Measurements from ENCODE around the gene NFS1.

NFS1 gene

GRCh38 chr20:35662551-35662950 is 36.6 kb downstream of the NFS1 start:
- H3K36me3 ChIP-seq (ENCODE audit: control insufficient read depth in 4 of 4, insufficient read depth in 4 of 4, low read length in 3 of 4), result peaks cover 0 to 2% (median 0%) of the 10 kb centered on the region in 4 experiments
- CTCF ChIA-PET, result interaction anchor here (2.4 kb wide), 1 partner anchor 37 kb away, joined by 6 read pairs; the partner anchor contains the start of genes NFS1 and ROMO1
- peaks cover 30 to 49% (median 45%) of the 10 kb centered on the region in 4 experiments for H3K4me1 ChIP-seq (ENCODE audit: control extremely low read depth in 1 of 4, control insufficient read depth in 4 of 4, insufficient read depth in 4 of 4, low read length in 3 of 4)
- H3K9me3 ChIP-seq (ENCODE audit: control extremely low read depth in 1 of 5, control insufficient read depth in 4 of 5, insufficient read depth in 2 of 5, low read depth in 1 of 5, low read length in 4 of 5), result no peaks in the 10 kb centered on the region
- peak overlapping the region in 1 of 2 experiments; percentile 99 for H3K27ac ChIP-seq (ENCODE audit: insufficient read depth in 1 of 2, low read depth in 1 of 2, low read length in 2 of 2, poor library complexity in 1 of 2, severe bottlenecking in 2 of 2)
- H3K27me3 ChIP-seq (replicated peaks in 2 of 5; ENCODE audit: control insufficient read depth in 4 of 5, insufficient read depth in 5 of 5, low read length in 4 of 5), result no peaks in the 10 kb centered on the region
- POLR2A ChIA-PET, result interaction anchor here (2.7 kb wide), 1 partner anchor 46 kb away, joined by 9 read pairs; the partner anchor contains the start of gene SPAG4
- peak overlapping the region in 5 of 7 experiments; percentile 40 to 93 (median 80) for H3K4me3 ChIP-seq (ENCODE audit: control insufficient read depth in 1 of 7, extremely low read depth in 1 of 7, insufficient read depth in 4 of 7, low read depth in 2 of 7, low read length in 6 of 7)
- DNase-seq, result no peak
- WGBS (ENCODE audit: insufficient coverage), result 50% methylated on average over 2 of the region's 2 CpGs

DNA sequence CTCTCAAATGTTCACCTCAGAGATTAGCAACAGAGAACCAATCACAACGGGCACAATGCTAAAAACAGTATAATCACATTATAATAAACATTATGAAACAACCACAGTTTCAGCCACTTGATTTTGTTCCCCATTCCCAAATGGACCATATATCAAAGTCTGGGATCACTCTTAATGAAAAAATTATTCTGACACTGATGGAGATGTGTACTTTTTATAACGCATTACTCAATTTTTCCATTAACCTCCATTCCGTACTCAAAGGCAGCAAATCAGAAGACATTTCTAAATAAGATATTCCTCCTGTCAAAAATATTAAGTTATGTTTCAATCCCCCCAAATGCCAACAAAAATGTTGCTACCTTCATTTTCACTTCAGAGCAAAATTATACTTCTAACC is 37.2 kb downstream of the NFS1 start:
- H3K4me3 ChIP-seq (ENCODE audit: control insufficient read depth in 1 of 7, extremely low read depth in 1 of 7, insufficient read depth in 4 of 7, low read depth in 2 of 7, low read length in 6 of 7), result peak overlapping the region in 3 of 7 experiments; percentile 80 to 93 (median 86)
- peaks cover 30 to 56% (median 47%) of the 10 kb centered on the region in 4 experiments for H3K4me1 ChIP-seq (ENCODE audit: control extremely low read depth in 1 of 4, control insufficient read depth in 4 of 4, insufficient read depth in 4 of 4, low read length in 3 of 4)
- no peaks in the 10 kb centered on the region for H3K27me3 ChIP-seq (replicated peaks in 2 of 5; ENCODE audit: control insufficient read depth in 4 of 5, insufficient read depth in 5 of 5, low read length in 4 of 5)
- ChIA-PET CTCF (interaction anchor here (1.1 to 1.5 kb wide), 2 partner anchors 9 to 45 kb away, joined by 4 read pairs; no protein-coding TSS in a partner anchor), POLR2A (interaction anchor here (0.6 kb wide), 1 partner anchor 48 kb away, joined by 5 read pairs; no protein-coding TSS in a partner anchor)
- no peak overlapping the region for H3K27ac ChIP-seq (ENCODE audit: insufficient read depth in 1 of 2, low read depth in 1 of 2, low read length in 2 of 2, poor library complexity in 1 of 2, severe bottlenecking in 2 of 2)
- H3K36me3 ChIP-seq (ENCODE audit: control insufficient read depth in 4 of 4, insufficient read depth in 4 of 4, low read length in 3 of 4), result peaks cover 0 to under 1% (median 0%) of the 10 kb centered on the region in 4 experiments
- no peaks in the 10 kb centered on the region for H3K9me3 ChIP-seq (ENCODE audit: control extremely low read depth in 1 of 5, control insufficient read depth in 4 of 5, insufficient read depth in 2 of 5, low read depth in 1 of 5, low read length in 4 of 5)
- 83% methylated on average over 1 of the region's 3 CpGs for WGBS (ENCODE audit: insufficient coverage)
- no peak for DNase-seq

DNA sequence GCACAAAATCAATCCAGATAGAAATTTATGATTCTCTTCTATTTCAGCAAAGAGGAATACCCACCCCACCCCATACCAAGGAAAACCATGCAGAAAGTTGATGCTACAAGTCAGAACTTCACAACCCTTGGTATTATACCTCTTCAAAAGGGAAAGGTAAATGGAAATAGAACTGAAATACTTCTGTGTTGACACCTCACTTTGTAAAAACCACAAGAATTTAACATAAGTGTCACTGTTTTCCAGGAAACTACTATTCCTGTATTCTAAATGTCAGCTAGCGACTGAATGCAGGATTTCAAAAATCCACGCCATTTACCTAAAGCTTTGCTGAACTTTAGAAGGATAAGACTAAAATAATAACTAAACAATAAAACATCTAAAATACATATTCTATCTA is 38.1 kb downstream of the NFS1 start:
- ChIA-PET POLR2A (interaction anchor here (0.6 to 0.7 kb wide), 2 partner anchors 15 to 787 kb away, joined by 3 to 4 read pairs; no protein-coding TSS in a partner anchor), CTCF (interaction anchor here (0.5 to 1.5 kb wide), 3 partner anchors 10 to 44 kb away, joined by 3 to 4 read pairs (median 4); no protein-coding TSS in a partner anchor)
- no peaks in the 10 kb centered on the region for H3K9me3 ChIP-seq (ENCODE audit: control extremely low read depth in 1 of 5, control insufficient read depth in 4 of 5, insufficient read depth in 2 of 5, low read depth in 1 of 5, low read length in 4 of 5)
- no CpG with 5 or more reads among the region's 2 CpGs for WGBS (ENCODE audit: insufficient coverage)
- H3K4me3 ChIP-seq (ENCODE audit: control insufficient read depth in 1 of 7, extremely low read depth in 1 of 7, insufficient read depth in 4 of 7, low read depth in 2 of 7, low read length in 6 of 7), result peak overlapping the region in 3 of 7 experiments; percentile 53 to 86 (median 80)
- no peak overlapping the region for H3K27ac ChIP-seq (ENCODE audit: insufficient read depth in 1 of 2, low read depth in 1 of 2, low read length in 2 of 2, poor library complexity in 1 of 2, severe bottlenecking in 2 of 2)
- peaks cover 30 to 57% (median 47%) of the 10 kb centered on the region in 4 experiments for H3K4me1 ChIP-seq (ENCODE audit: control extremely low read depth in 1 of 4, control insufficient read depth in 4 of 4, insufficient read depth in 4 of 4, low read length in 3 of 4)
- H3K27me3 ChIP-seq (replicated peaks in 2 of 5; ENCODE audit: control insufficient read depth in 4 of 5, insufficient read depth in 5 of 5, low read length in 4 of 5), result no peaks in the 10 kb centered on the region
- DNase-seq, result no peak
- H3K36me3 ChIP-seq (ENCODE audit: control insufficient read depth in 4 of 4, insufficient read depth in 4 of 4, low read length in 3 of 4), result peaks cover 0 to 6% (median under 1%) of the 10 kb centered on the region in 4 experiments

- Histone ChIP-seq H3K36me3 (ENCODE audit: control insufficient read depth in 4 of 4, insufficient read depth in 4 of 4, low read length in 3 of 4) (peaks cover 0 to 9% (median 1%) of the 10 kb centered on the region in 4 experiments), H3K27ac (ENCODE audit: insufficient read depth in 1 of 2, low read depth in 1 of 2, low read length in 2 of 2, poor library complexity in 1 of 2, severe bottlenecking in 2 of 2) (no peak overlapping the region), H3K27me3 (replicated peaks in 2 of 5; ENCODE audit: control insufficient read depth in 4 of 5, insufficient read depth in 5 of 5, low read length in 4 of 5) (no peaks in the 10 kb centered on the region), H3K4me1 (ENCODE audit: control extremely low read depth in 1 of 4, control insufficient read depth in 4 of 4, insufficient read depth in 4 of 4, low read length in 3 of 4) (peaks cover 30 to 57% (median 47%) of the 10 kb centered on the region in 4 experiments), H3K9me3 (ENCODE audit: control extremely low read depth in 1 of 5, control insufficient read depth in 4 of 5, insufficient read depth in 2 of 5, low read depth in 1 of 5, low read length in 4 of 5) (no peaks in the 10 kb centered on the region), H3K4me3 (ENCODE audit: control insufficient read depth in 1 of 7, extremely low read depth in 1 of 7, insufficient read depth in 4 of 7, low read depth in 2 of 7, low read length in 6 of 7) (peak overlapping the region in 2 of 7 experiments; percentile 30 to 86)
- DNase-seq, result no peak
- 97% methylated on average over 8 of the region's 10 CpGs for WGBS (ENCODE audit: insufficient coverage)
- CTCF ChIA-PET, result interaction anchor here (0.5 to 1.5 kb wide), 3 partner anchors 33 to 43 kb away, joined by 3 to 4 read pairs (median 4); no protein-coding TSS in a partner anchor
- POLR2A ChIA-PET, result interaction anchor here (0.6 to 0.7 kb wide), 2 partner anchors 42 to 786 kb away, joined by 3 to 4 read pairs; no protein-coding TSS in a partner anchor
Measured at GRCh38 chr20:35660122-35660937, 38.8 kb downstream of the NFS1 start.

DNA sequence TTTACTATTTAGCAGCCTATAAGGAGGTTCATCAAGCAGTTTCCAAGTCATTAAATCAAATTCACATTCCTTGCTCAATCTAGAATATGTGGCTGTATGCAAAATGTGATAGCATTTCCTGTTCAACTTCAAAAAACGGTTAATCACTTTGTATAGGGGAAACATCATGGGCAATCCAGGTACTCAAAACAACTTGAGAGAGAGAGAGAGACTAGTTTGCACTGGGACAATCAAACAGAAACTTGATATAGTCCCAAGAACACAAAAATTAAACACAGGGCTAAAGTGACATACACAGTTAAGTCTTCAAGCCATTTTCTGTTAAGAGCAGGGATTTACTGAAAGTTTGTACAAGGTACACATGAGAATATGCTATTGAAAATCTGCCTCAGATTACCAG is 41.9 kb downstream of the NFS1 start:
- H3K27ac ChIP-seq (ENCODE audit: insufficient read depth in 1 of 2, low read depth in 1 of 2, low read length in 2 of 2, poor library complexity in 1 of 2, severe bottlenecking in 2 of 2), result peak overlapping the region in 1 of 2 experiments; percentile 2
- no peaks in the 10 kb centered on the region for H3K9me3 ChIP-seq (ENCODE audit: control extremely low read depth in 1 of 5, control insufficient read depth in 4 of 5, insufficient read depth in 2 of 5, low read depth in 1 of 5, low read length in 4 of 5)
- no peaks in the 10 kb centered on the region for H3K27me3 ChIP-seq (replicated peaks in 2 of 5; ENCODE audit: control insufficient read depth in 4 of 5, insufficient read depth in 5 of 5, low read length in 4 of 5)
- peaks cover 19 to 40% (median 26%) of the 10 kb centered on the region in 4 experiments for H3K36me3 ChIP-seq (ENCODE audit: control insufficient read depth in 4 of 4, insufficient read depth in 4 of 4, low read length in 3 of 4)
- no peak overlapping the region for H3K4me3 ChIP-seq (ENCODE audit: control insufficient read depth in 1 of 7, extremely low read depth in 1 of 7, insufficient read depth in 4 of 7, low read depth in 2 of 7, low read length in 6 of 7)
- WGBS (ENCODE audit: insufficient coverage), result 0% methylated on average over 1 of the region's 1 CpG
- ChIA-PET CTCF (interaction anchor here (0.7 to 1.1 kb wide), 2 partner anchors 9 to 20 kb away, joined by 3 to 4 read pairs; no protein-coding TSS in a partner anchor), POLR2A (no interaction called here)
- peaks cover 14 to 33% (median 25%) of the 10 kb centered on the region in 4 experiments for H3K4me1 ChIP-seq (ENCODE audit: control extremely low read depth in 1 of 4, control insufficient read depth in 4 of 4, insufficient read depth in 4 of 4, low read length in 3 of 4)
- peak in 2 of 3 donors; percentile 34 to 47 for DNase-seq

DNA sequence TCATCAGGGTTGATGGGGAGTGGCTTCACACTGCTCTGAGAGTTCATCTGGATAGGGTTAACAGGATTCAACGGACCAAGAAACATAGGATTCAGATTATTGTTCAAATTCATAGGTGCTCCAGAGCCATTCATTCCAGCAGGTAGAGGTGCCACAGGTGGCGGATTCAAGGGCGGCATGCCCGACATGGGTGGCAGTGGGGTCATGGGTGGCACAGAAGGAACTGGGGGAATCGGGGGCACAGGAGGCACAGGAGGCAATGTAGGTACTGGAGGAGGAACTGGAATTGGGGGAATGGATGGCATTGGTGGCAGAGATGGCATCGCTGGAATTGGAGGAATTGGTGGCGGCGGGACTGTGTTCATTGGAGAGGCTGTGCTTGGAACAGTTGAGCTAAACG is 44.7 kb downstream of the NFS1 start:
- Histone ChIP-seq H3K27me3 (replicated peaks in 2 of 5; ENCODE audit: control insufficient read depth in 4 of 5, insufficient read depth in 5 of 5, low read length in 4 of 5) (no peaks in the 10 kb centered on the region), H3K4me3 (ENCODE audit: control insufficient read depth in 1 of 7, extremely low read depth in 1 of 7, insufficient read depth in 4 of 7, low read depth in 2 of 7, low read length in 6 of 7) (no peak overlapping the region), H3K4me1 (ENCODE audit: control extremely low read depth in 1 of 4, control insufficient read depth in 4 of 4, insufficient read depth in 4 of 4, low read length in 3 of 4) (peaks cover 0 to 12% (median 5%) of the 10 kb centered on the region in 4 experiments), H3K9me3 (ENCODE audit: control extremely low read depth in 1 of 5, control insufficient read depth in 4 of 5, insufficient read depth in 2 of 5, low read depth in 1 of 5, low read length in 4 of 5) (no peaks in the 10 kb centered on the region), H3K36me3 (ENCODE audit: control insufficient read depth in 4 of 4, insufficient read depth in 4 of 4, low read length in 3 of 4) (peaks cover 21 to 55% (median 28%) of the 10 kb centered on the region in 4 experiments), H3K27ac (ENCODE audit: insufficient read depth in 1 of 2, low read depth in 1 of 2, low read length in 2 of 2, poor library complexity in 1 of 2, severe bottlenecking in 2 of 2) (no peak overlapping the region)
- POLR2A ChIA-PET, result interaction anchor here (0.6 to 1.1 kb wide), 2 partner anchors 9 to 32 kb away, joined by 3 read pairs; no protein-coding TSS in a partner anchor
- WGBS (ENCODE audit: insufficient coverage), result 100% methylated on average over 9 of the region's 9 CpGs
- CTCF ChIA-PET, result interaction anchor here (1.1 to 1.5 kb wide), 3 partner anchors 10 to 34 kb away, joined by 4 to 5 read pairs (median 4); partner anchors contain the start of genes CPNE1 and RBM12
- no peak for DNase-seq
